Esophagus muscularis mucosa (tissue), 3 donors: ENCODE data around the gene SARNP.

Source experiments
- POLR2A ChIP-seq: fragments of 450-650 bp; IDR thresholded peaks from one replicate; pipeline ENCODE4 v1.6.1; 2017; ENCODE audit warnings: antibody characterized with exemption, moderate library complexity, mild to moderate bottlenecking, low read depth
- TF ChIP-seq, protein P1 (sequence below), 3 experiments: fragments of 200-600 bp in 2 of 3; fragments of 450-650 bp in 1 of 3; sonication (generic) in 2 of 3; IDR thresholded peaks; one replicate each; pipeline ENCODE4 v1.5.1; 2017 to 2019; ENCODE audit warnings: antibody characterized with exemption in 3 of 3, mild to moderate bottlenecking in 2 of 3, moderate library complexity in 1 of 3

DNA sequence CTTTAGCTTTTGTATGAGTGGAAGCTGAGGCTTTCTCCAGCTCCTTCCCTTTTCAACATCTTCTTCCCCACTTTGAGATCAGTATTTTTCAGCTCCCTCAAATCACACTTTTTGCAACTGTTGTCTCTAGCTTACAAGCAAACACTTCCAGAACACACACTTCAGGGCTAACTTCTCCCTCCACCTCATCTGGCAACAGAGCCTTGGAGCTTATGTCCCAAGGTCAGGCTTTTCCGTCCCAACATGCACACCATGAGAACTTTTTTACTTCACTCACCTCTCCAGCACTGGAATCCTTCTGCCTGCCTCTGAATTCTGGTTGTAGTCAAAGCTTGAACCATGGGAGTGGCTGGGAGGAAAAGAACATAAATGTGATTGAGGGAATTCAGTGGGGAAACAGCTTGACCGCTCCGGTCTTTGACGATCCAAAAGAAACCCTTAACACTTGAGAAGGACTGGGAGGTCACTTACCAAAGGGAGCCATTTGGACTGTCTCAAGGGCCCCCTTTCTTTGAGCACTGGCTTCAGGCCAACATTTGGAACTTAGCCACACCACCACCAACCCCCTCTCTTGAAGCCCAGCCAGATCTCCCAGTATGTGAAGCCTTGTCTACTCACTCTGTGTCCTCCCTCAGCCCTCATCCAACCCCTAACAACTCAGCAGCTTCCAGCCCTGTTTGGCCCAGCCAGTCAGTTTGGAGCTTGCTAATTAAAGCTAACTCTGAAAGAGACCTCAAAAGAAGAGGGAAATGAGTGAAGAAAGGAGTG lies 105.6 kb downstream of the SARNP start:
- no peak for TF ChIP-seq POLR2A
- TF ChIP-seq, protein P1, sequence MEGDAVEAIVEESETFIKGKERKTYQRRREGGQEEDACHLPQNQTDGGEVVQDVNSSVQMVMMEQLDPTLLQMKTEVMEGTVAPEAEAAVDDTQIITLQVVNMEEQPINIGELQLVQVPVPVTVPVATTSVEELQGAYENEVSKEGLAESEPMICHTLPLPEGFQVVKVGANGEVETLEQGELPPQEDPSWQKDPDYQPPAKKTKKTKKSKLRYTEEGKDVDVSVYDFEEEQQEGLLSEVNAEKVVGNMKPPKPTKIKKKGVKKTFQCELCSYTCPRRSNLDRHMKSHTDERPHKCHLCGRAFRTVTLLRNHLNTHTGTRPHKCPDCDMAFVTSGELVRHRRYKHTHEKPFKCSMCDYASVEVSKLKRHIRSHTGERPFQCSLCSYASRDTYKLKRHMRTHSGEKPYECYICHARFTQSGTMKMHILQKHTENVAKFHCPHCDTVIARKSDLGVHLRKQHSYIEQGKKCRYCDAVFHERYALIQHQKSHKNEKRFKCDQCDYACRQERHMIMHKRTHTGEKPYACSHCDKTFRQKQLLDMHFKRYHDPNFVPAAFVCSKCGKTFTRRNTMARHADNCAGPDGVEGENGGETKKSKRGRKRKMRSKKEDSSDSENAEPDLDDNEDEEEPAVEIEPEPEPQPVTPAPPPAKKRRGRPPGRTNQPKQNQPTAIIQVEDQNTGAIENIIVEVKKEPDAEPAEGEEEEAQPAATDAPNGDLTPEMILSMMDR (IDR thresholded peaks at IDR 0.05), result no peak
